ENCODE measurements around the gene ST6GALNAC1. TPM values are rescaled to one million over a fixed set of nuclear protein-coding genes. Genes with fewer than 3 reads are reported as not detected.

Gene ST6GALNAC1
- total RNA-seq, 1 donor from 2014 or later, result 4.4 TPM

DNA sequence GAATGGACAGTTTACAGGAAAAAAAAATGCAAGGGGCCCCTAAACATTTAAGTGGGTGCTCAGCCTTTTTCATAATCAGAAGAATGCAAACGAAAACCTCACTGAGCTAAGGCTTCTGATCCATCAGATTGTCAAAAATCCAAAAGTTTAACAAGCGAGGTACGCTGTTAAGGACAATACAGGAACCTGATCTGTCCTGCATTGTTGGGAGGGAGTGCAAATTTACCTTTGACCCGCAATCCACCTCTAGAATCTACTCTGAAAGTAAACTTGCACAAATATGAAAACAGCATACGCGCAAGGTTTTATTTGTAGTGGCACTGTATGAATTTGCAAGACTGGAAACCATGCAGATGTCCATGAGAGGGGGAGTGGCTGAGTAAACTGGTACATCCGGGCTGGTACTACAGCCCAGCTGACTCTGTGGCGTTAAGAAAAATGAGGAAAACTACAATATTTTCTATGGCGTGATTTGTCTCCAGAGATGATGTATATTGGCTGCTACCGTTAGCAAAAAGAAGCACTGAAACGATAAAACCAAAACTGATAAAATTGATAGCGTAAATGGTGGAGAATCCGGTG, 28.8 kb upstream of the ST6GALNAC1 start:
- Histone ChIP-seq H3K4me1 (peaks cover 21% of the 10 kb centered on the region), H3K4me3 (peak overlapping the region; percentile 54 to 59), H3K9me3 (no peaks in the 10 kb centered on the region), H3K27me3 (no peaks in the 10 kb centered on the region), H3K27ac (peak overlapping the region; percentile 86), H3K36me3 (peaks cover 0 to 7% of the 10 kb centered on the region in 2 donors)
- DNase-seq (ENCODE audit: extremely low spot score in 2 of 2), result no peak
- intact Hi-C loops (cut with DNase I), result no loop called here
- TF ChIP-seq POLR2A (IDR thresholded peaks at IDR 0.05), result no peak
- no peak for TF ChIP-seq POLR2AphosphoS5 (IDR thresholded peaks at IDR 0.05; ENCODE audit: insufficient read depth in 1 of 2, low read depth in 1 of 2)
- TF ChIP-seq, protein P1, sequence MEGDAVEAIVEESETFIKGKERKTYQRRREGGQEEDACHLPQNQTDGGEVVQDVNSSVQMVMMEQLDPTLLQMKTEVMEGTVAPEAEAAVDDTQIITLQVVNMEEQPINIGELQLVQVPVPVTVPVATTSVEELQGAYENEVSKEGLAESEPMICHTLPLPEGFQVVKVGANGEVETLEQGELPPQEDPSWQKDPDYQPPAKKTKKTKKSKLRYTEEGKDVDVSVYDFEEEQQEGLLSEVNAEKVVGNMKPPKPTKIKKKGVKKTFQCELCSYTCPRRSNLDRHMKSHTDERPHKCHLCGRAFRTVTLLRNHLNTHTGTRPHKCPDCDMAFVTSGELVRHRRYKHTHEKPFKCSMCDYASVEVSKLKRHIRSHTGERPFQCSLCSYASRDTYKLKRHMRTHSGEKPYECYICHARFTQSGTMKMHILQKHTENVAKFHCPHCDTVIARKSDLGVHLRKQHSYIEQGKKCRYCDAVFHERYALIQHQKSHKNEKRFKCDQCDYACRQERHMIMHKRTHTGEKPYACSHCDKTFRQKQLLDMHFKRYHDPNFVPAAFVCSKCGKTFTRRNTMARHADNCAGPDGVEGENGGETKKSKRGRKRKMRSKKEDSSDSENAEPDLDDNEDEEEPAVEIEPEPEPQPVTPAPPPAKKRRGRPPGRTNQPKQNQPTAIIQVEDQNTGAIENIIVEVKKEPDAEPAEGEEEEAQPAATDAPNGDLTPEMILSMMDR (IDR thresholded peaks at IDR 0.05), result no peak

DNA sequence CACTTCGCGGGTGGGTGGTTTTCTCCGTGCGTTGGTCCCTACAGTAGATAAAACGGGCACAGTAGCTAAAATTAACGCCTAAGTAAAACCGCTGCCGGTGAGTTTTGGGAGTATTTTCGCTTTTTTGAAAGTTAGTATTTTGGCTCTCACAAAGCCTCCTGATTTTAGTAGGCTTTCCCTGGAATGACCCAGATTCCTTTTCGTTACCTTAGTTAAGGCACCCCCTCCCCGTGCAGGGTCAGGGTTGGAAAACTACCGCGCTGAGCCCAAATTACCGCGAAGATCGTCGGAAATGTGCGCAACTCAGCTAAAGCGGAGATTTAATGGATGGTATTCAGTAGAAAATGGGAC, 28.3 kb upstream of the ST6GALNAC1 start:
- intact Hi-C loops (cut with DNase I), result no loop called here
- DNase-seq (ENCODE audit: extremely low spot score in 2 of 2), result no peak
- Histone ChIP-seq H3K27me3 (no peaks in the 10 kb centered on the region), H3K36me3 (peaks cover 0 to 2% of the 10 kb centered on the region in 2 donors), H3K4me1 (peaks cover 21% of the 10 kb centered on the region), H3K27ac (peak overlapping the region; percentile 86), H3K9me3 (no peaks in the 10 kb centered on the region), H3K4me3 (peak overlapping the region; percentile 54 to 59)
- TF ChIP-seq POLR2A (IDR thresholded peaks at IDR 0.05) (peak in 1 of 2 donors; percentile 54), POLR2AphosphoS5 (IDR thresholded peaks at IDR 0.05; ENCODE audit: insufficient read depth in 1 of 2, low read depth in 1 of 2) (no peak)
- TF ChIP-seq, protein P1 (IDR thresholded peaks at IDR 0.05), result peak in 1 of 3 experiments; percentile 23

DNA sequence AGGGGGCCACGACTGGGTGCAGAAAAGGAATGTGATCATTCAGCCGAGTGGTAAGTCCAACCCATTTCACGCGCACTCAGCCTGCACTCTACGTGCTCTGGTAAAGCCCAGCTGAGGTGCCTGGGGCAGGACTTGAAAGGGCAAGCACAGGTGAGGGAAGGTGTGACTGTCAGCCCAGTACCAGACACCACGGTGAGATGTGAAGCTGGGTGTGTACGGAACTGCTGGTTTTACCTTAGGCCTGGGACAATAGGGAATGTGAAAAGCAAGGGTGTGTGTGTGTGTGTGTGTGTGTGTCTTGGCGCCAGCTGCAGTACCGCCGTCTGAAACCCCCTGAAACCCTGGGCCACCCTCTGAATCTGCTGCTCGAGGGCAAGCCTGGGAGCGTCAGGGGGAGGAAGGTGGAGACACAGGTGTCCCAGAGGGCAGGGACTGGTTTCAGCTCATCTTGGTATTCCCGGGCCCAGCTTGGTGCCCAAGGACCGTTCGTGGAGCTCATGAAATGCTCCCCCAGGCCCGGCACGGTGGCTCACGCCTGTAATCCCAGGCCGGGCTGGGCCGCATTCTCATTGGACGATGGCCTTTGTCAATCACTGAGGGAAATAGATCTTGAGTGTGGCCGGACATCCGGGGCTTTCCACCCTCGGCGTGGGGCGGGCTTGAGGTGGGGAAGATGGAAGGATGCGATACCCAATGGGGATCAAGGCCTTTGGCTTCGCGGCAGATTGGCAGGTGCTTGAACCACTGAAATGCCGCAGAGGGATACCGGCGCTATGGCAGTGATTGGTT, 27.8 kb upstream of the ST6GALNAC1 start:
- no peaks in the 10 kb centered on the region for H3K27me3 ChIP-seq
- TF ChIP-seq POLR2A (IDR thresholded peaks at IDR 0.05) (no peak), POLR2AphosphoS5 (IDR thresholded peaks at IDR 0.05; ENCODE audit: insufficient read depth in 1 of 2, low read depth in 1 of 2) (peak; percentile 87 to 98)

DNA sequence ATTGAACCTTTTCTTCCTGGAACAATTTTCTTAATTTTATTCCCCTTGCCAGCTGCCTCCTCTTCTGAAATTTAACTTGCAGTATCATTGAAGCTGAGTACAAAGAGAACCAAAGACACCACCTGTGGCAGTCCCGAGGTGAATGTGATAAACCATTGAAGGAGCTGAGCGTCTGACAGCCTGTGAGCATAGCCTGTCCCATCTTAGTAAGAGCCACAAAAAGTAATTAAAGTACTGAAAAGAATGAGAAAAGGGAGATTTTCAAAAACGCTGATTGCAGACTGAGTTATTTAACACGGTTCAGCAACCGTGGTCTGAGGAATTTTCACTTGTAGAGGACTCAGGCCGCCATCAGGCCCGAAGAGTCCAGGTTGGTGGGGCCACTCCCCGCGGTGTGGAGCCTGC, 27.2 kb upstream of the ST6GALNAC1 start:
- H3K4me1 ChIP-seq, result peaks cover 21% of the 10 kb centered on the region
- intact Hi-C loops (cut with DNase I), result no loop called here

More for the DNA sequence above, 27.8 kb upstream of the ST6GALNAC1 start:
- DNase-seq (ENCODE audit: extremely low spot score in 2 of 2), result peak in 1 of 2 donors; percentile 100
- H3K27ac ChIP-seq, result peak overlapping the region; percentile 86
- intact Hi-C loops (cut with DNase I), result no loop called here
- no peaks in the 10 kb centered on the region for H3K36me3 ChIP-seq
- no peaks in the 10 kb centered on the region for H3K9me3 ChIP-seq
- peak overlapping the region; percentile 54 to 59 for H3K4me3 ChIP-seq
- peaks cover 21% of the 10 kb centered on the region for H3K4me1 ChIP-seq

DNA sequence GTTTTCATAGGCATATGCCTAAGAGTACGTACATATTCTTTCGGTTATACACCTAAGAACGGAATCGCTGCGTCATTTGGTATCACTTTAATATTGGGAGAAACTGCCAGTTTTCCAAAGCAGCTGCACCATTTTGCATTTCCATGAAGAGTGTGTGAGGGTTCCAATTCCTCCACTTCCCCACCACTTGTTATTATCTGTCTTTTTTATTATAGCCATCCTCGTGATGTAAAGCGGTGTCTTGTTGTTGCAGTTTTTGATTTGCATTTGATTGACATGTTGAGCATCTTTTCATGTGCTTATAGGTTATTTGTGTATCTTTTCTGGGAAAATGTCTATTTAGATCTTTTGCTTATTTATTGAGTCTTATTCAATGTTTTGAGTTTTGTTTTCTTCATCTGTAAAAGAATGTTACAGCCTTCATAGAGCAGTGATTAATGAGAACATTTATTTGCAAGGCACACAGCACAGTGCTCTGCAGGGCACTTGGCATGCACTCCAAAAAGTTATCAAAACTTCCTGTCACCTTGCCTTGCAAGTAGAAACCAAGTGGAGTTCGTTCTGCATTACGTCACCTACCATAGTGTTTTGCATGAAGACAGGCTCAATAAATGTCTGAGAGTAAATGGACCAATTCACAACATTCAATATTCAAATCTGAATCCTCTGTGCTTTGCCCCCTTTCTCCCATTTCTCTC, 26.6 kb upstream of the ST6GALNAC1 start:
- H3K4me1 ChIP-seq, result peaks cover 21% of the 10 kb centered on the region
- H3K9me3 ChIP-seq, result no peaks in the 10 kb centered on the region
- no peaks in the 10 kb centered on the region for H3K36me3 ChIP-seq
- no peak for DNase-seq (ENCODE audit: extremely low spot score in 2 of 2)
- H3K27ac ChIP-seq, result peak overlapping the region; percentile 86
- no peaks in the 10 kb centered on the region for H3K27me3 ChIP-seq
- TF ChIP-seq POLR2AphosphoS5 (IDR thresholded peaks at IDR 0.05; ENCODE audit: insufficient read depth in 1 of 2, low read depth in 1 of 2) (no peak), POLR2A (IDR thresholded peaks at IDR 0.05) (no peak)
- TF ChIP-seq, protein P1 (IDR thresholded peaks at IDR 0.05), result no peak
- intact Hi-C loops (cut with DNase I), result no loop called here
- H3K4me3 ChIP-seq, result no peak overlapping the region

More for the DNA sequence above, 27.2 kb upstream of the ST6GALNAC1 start:
- Histone ChIP-seq H3K36me3 (no peaks in the 10 kb centered on the region), H3K9me3 (no peaks in the 10 kb centered on the region), H3K4me3 (no peak overlapping the region), H3K27ac (peak overlapping the region; percentile 86), H3K27me3 (no peaks in the 10 kb centered on the region)
- no peak for TF ChIP-seq POLR2AphosphoS5 (IDR thresholded peaks at IDR 0.05; ENCODE audit: insufficient read depth in 1 of 2, low read depth in 1 of 2)
- TF ChIP-seq, protein P1 (IDR thresholded peaks at IDR 0.05), result no peak
- no peak for TF ChIP-seq POLR2A (IDR thresholded peaks at IDR 0.05)
- DNase-seq (ENCODE audit: extremely low spot score in 2 of 2), result no peak

Measured in vagina (tissue), 2 donors.